Thyroid gland (tissue), 4 donors: ENCODE results near the gene KCP. TPM values are rescaled to one million over a fixed set of nuclear protein-coding genes. Genes with fewer than 3 reads are reported as not detected.

ENCODE experiments used
- DNase-seq, 2 donors: peaks; one replicate each; pipeline ENCODE4 v3.0.0-alpha.2; 2019
- H3K27ac ChIP-seq, 3 donors: fragments of 200-600 bp; sonication (generic); 1 replicate in 2 of 3; 2 replicates in 1 of 3; pipeline ENCODE4 v1.5.1; 2016 to 2019; ENCODE audit warnings: mild to moderate bottlenecking in 1 of 3, moderate library complexity in 1 of 3
- H3K27me3 ChIP-seq: fragments of 200-600 bp; sonication (generic); one replicate; pipeline ENCODE4 v1.5.1; 2019
- H3K36me3 ChIP-seq, 2 donors: fragments of 200-600 bp; sonication (generic); one replicate each; pipeline ENCODE4 v1.5.1; 2016 to 2019
- H3K4me1 ChIP-seq, 2 donors: fragments of 200-600 bp; sonication (generic); one replicate each; pipeline ENCODE4 v1.5.1; 2017 to 2019
- H3K4me3 ChIP-seq, 3 donors: fragments of 200-600 bp; sonication (generic); replicated peaks in 1 of 3; 1 replicate in 2 of 3; 2 replicates in 1 of 3; pipeline ENCODE4 v1.5.1; 2016; ENCODE audit warnings: mild to moderate bottlenecking in 1 of 3
- H3K9me3 ChIP-seq: fragments of 200-600 bp; sonication (generic); one replicate; pipeline ENCODE4 v1.5.1; 2017
- CTCF ChIP-seq, 6 experiments: fragments of 200-600 bp in 3 of 6; fragments of 450-650 bp in 3 of 6; sonication (generic) in 3 of 6; IDR thresholded peaks; one replicate each; pipeline ENCODE4 v1.5.1; 2016 to 2019; ENCODE audit warnings: antibody characterized with exemption in 6 of 6, mild to moderate bottlenecking in 2 of 6, inconsistent platforms in 1 of 6, moderate library complexity in 1 of 6
- POLR2A ChIP-seq, 2 donors: fragments of 450-650 bp; IDR thresholded peaks; one replicate each; pipeline ENCODE4 v1.6.1; 2017; ENCODE audit warnings: antibody characterized with exemption in 2 of 2, mild to moderate bottlenecking in 2 of 2, moderate library complexity in 1 of 2
- WGBS, 2 donors: methylation state at CpG; one replicate each; pipeline ENCODE4 v1.1.5; 2017; 5-methylcytosine and 5-hydroxymethylcytosine counted together
- intact Hi-C: fragments of 100-400 bp; cut with DNase I; formaldehyde crosslinking; loops from one replicate; pipeline ENCODE4 v1.15.1; 2023
- total RNA-seq, 4 donors: library from RNA; depleted of rRNA; stranded (reverse); fragments of >200 nt; gene quantifications; one replicate each; pipeline ENCODE4 v1.2.3, GENCODE V29; 2016

KCP gene
- under 1 TPM; 0.27 to 0.93 (median 0.61) TPM for total RNA-seq

DNA sequence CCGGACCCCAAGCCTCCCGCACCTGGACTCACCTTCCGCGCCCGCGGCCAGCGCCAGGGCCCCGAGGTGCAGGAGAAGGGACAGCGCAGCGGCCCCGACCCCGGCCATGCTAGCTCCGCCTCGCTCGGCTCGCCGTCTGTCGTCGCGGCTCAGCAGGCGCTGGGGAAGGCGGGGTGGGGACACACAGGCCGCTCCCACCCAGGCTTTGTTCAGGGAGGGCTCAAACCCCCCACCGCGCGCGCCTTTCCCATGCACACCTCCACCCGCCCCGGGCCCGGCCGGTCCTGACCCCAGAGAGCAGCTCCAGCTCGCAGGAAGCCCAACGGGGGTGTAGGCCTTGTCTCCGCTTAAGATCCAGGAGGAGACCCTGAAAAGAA is at the start of gene KCP:
KCP (minus strand) TSS at position 141 of the 377 bp plus-strand sequence; CDS start at position 108, 33 bp downstream.
- DNase-seq, result peak; percentile 10 to 19
- peak within 1 kb of the TSS in 1 of 3 donors; percentile 17 for H3K4me3 ChIP-seq
- H3K36me3 ChIP-seq, result no peaks in the 10 kb centered on the region
- WGBS, 2 donors, result 24 to 44% methylated on average over 11 to 25 of the region's 34 CpGs
- TF ChIP-seq CTCF (IDR thresholded peaks at IDR 0.05) (no peak), POLR2A (IDR thresholded peaks at IDR 0.05) (no peak)
- H3K4me1 ChIP-seq, result peaks cover 6 to 20% of the 10 kb centered on the region in 2 donors
- H3K9me3 ChIP-seq, result no peaks in the 10 kb centered on the region
- H3K27me3 ChIP-seq, result peaks cover 10% of the 10 kb centered on the region
- H3K27ac ChIP-seq, result no peak within 1 kb of the TSS
- intact Hi-C loops, result no loop called here

DNA sequence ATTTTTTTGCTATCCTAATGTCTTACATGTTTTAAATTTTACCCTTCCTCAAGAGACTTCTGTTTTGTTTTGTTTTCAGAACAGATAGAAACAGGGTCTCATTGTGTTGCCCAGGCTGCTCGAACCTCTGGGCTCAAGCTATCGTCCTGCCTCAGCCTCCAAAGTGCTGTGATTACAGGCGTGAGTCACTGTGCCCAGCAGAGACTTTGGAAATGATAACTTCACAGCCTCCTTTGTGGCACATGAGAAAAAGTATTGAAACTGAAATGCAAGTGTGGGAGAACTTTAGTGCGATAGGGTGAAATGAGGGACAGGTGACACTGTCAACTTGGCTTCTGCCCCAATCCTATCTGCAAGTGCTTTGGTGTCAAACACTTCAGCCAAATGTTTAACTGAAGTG is 48.8 kb upstream of the KCP start:
- H3K27ac ChIP-seq, result no peak overlapping the region
- H3K4me1 ChIP-seq, result peaks cover 0 to 9% of the 10 kb centered on the region in 2 donors
- no peaks in the 10 kb centered on the region for H3K9me3 ChIP-seq
- H3K27me3 ChIP-seq, result no peaks in the 10 kb centered on the region
- DNase-seq, result no peak
- 96 to 97% methylated on average over 4 of the region's 4 CpGs for WGBS, 2 donors
- no peak overlapping the region for H3K4me3 ChIP-seq
- peaks cover 22 to 34% of the 10 kb centered on the region in 2 donors for H3K36me3 ChIP-seq
- TF ChIP-seq POLR2A (IDR thresholded peaks at IDR 0.05) (no peak), CTCF (IDR thresholded peaks at IDR 0.05) (no peak)
- intact Hi-C loops, result no loop called here

- Histone ChIP-seq H3K4me1 (no peaks in the 10 kb centered on the region), H3K27ac (no peak overlapping the region), H3K4me3 (no peak overlapping the region), H3K27me3 (no peaks in the 10 kb centered on the region), H3K9me3 (no peaks in the 10 kb centered on the region), H3K36me3 (peaks cover 22 to 46% of the 10 kb centered on the region in 2 donors)
- no peak for TF ChIP-seq CTCF (IDR thresholded peaks at IDR 0.05)
- TF ChIP-seq POLR2A (IDR thresholded peaks at IDR 0.05), result no peak
- intact Hi-C loops, result no loop called here
- DNase-seq, result no peak
Measured at GRCh38 chr7:128955981-128956380, 45.5 kb upstream of the KCP start.

DNA sequence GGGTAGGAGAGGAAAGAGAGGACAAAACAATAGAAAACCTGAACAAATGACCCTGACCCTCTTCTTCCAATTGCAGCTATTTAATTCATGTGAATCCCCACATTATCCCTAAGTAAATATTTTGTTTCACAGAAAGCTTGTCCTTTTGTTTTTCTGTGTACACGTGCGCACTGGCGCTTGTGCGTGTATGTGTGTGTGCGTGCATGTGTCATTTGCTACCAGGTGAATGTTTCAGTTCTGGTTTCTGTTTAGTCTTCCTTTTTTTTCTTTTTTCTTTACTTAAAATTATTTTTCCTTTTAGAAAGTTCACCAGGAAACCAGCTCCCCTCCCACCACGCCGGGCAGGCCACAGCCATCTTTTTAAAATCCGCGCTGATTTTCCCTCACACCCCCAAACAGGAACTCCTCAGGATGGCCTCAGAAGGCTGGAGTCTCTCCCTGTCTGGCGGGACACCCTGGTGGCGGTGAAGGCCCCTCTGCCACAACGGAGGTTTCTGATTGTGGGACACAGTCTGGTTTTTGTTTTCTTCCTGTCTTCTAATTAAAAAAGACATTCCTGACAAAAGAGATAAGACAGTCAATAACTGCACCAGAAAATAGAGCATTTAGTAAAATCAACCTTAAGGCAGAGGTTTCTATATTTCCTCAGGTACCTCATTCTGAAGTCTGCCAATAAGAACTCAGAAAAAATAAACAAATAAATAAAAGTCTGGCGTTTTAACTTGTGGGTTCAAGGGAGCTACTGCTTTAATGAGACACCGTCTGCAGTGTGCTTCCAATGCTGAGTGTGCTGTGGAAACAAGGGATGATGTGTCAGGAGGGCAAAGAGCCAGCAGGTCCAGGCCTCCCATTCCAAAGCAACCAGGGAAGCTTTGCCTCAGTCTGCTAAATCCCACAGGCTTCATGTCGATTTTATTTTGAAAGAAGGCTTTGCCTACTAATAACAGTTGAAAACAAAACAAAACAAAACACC is 44.6 kb upstream of the KCP start:
- WGBS, 2 donors, result 76 to 79% methylated on average over 15 of the region's 15 CpGs
- intact Hi-C loops, result no loop called here
- Histone ChIP-seq H3K27me3 (no peaks in the 10 kb centered on the region), H3K9me3 (no peaks in the 10 kb centered on the region), H3K27ac (no peak overlapping the region), H3K4me1 (no peaks in the 10 kb centered on the region), H3K36me3 (peaks cover 22 to 46% of the 10 kb centered on the region in 2 donors), H3K4me3 (no peak overlapping the region)
- TF ChIP-seq POLR2A (IDR thresholded peaks at IDR 0.05), result no peak
- TF ChIP-seq CTCF (IDR thresholded peaks at IDR 0.05), result no peak
- no peak for DNase-seq

DNA sequence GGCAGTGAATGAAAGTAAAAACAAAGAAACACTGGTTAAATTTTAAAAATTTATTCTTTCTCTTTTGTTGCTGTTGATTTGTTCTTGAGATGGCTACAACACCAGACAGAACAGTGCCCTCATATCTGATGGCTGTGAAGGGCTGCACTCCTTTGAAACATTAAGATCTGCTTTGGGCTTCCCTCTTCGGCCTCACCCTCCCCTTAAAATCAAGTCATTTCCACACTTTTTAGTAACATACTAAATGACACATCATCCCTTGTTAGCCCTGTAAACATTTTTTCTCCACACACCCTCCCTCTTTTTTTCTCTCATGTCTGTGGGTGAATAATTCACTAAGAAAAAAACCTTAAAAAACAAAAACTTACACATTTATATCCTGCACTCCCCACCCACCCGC is 43.6 kb upstream of the KCP start:
- H3K9me3 ChIP-seq, result no peaks in the 10 kb centered on the region
- TF ChIP-seq CTCF (IDR thresholded peaks at IDR 0.05), result no peak
- TF ChIP-seq POLR2A (IDR thresholded peaks at IDR 0.05), result no peak
- no peak overlapping the region for H3K27ac ChIP-seq
- peaks cover 22 to 41% of the 10 kb centered on the region in 2 donors for H3K36me3 ChIP-seq
- 91 to 96% methylated on average over 2 of the region's 2 CpGs for WGBS, 2 donors
- DNase-seq, result no peak
- H3K4me1 ChIP-seq, result no peaks in the 10 kb centered on the region
- intact Hi-C loops, result no loop called here
- H3K4me3 ChIP-seq, result no peak overlapping the region
- no peaks in the 10 kb centered on the region for H3K27me3 ChIP-seq
